ENCODE results near the gene LACTBL1.
"Not testable (repeated sequence)": the region's sequence is repeated elsewhere in the genome, so short reads cannot be mapped to it uniquely, and the experiment has no call there.

Gene LACTBL1

DNA sequence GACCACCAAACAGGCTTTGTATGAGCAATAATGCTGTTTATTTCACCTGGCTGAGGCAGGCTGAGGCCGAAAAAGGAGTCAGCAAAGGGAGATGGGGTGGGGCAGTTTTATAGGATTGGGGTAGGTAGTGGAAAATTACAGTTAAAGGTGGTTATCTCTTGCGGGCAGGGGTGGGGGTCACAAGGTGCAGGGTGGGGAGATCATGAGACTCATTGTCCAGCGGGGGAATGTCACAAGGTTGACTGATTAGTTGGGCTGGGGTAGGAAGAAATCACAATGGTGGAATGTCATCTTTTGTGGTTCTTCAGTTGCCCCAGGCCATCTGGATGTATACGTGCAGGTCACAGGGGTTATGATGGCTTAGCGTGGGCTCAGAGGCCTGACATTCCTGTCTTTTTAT lies 24.9 kb upstream of the LACTBL1 start:
- not testable (repeated sequence) for H3K9me3 Mint-ChIP-seq; H3K4me1 Mint-ChIP-seq; H3K27ac Mint-ChIP-seq; DNase-seq; ATAC-seq (replicated peaks); H3K4me3 Mint-ChIP-seq; H3K27me3 Mint-ChIP-seq; H3K36me3 Mint-ChIP-seq

DNA sequence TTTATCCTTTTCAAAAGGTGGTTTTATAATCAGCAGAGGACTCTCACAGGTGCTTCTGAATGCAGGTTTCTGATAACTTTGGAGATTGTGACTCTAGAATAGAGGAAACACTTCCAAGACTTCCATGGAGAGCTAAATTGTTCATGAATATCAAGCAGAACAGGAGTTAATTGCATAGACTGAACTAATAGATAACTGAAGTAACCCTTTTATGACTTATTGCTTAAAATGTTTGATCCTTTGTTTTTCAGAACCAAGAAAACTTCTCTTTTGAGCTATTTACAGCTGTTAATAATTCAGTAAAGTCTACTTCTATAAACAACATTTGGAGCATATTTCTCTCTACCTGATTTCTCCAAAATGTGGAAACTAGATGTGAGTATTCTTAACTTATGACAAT lies 23.1 kb upstream of the LACTBL1 start:
- ATAC-seq (replicated peaks), result no peak
- no peaks in the 10 kb centered on the region for H3K4me1 Mint-ChIP-seq
- peaks cover 2 to 4% of the 10 kb centered on the region in 2 donors for H3K9me3 Mint-ChIP-seq

DNA sequence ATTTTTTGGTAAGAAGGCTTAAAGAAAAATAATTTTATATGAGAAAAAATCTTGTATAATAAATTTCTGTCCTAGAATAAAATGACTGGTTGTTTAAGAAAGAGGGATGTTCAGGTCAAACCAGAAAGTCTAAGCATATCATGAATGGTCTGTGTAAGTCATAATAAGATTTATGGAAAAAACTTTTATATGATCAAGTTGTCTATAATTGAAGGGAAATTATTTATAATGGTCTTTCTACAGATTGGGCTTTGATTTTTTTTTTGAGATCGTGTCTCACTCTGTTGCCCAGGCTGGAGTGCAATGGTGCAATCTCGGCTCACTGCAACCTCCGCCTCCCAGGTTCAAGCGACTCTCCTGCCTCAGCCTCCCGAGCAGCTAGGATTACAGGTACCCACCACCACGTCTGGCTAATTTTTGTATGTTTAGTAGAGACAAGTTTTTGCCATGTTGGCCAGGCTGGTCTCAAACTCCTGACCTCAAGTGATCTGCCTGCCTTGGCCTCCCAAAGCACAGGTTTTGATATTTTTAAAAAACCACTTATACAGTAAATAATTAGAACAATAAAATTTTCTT lies 20.6 kb upstream of the LACTBL1 start:
- not testable (repeated sequence) for H3K4me1 Mint-ChIP-seq; H3K27ac Mint-ChIP-seq; H3K36me3 Mint-ChIP-seq; ATAC-seq (replicated peaks); H3K4me3 Mint-ChIP-seq; DNase-seq; H3K9me3 Mint-ChIP-seq
- peaks cover 8 to 10% of the 10 kb centered on the region in 2 donors for H3K27me3 Mint-ChIP-seq

More for the DNA sequence above, 23.1 kb upstream of the LACTBL1 start:
- H3K27ac Mint-ChIP-seq, result no peak overlapping the region
- no peaks in the 10 kb centered on the region for H3K27me3 Mint-ChIP-seq
- no peak overlapping the region for H3K4me3 Mint-ChIP-seq
- peaks cover 0 to 2% of the 10 kb centered on the region in 2 donors for H3K36me3 Mint-ChIP-seq
- no peak for DNase-seq

DNA sequence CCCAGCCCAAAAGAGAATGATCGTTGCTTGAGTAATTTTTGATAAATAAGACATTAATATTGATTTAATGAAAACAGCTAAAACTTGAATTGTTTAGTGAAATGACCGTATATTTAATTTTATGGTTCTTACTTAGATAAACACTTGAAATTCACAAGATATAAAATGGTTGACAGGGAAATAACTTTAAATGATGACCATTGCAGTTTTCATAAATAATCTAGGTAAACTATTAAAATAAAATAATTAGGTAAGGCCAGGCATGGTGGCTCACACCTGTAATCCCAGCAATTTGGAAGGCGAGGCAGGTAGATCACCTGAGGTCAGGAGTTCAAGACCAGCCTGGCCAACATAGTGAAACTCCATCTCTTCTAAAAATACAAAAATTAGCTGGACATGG lies 19.7 kb upstream of the LACTBL1 start:
- not testable (repeated sequence) for H3K4me3 Mint-ChIP-seq; H3K36me3 Mint-ChIP-seq; DNase-seq; H3K4me1 Mint-ChIP-seq; H3K9me3 Mint-ChIP-seq; H3K27ac Mint-ChIP-seq; ATAC-seq (replicated peaks)
- H3K27me3 Mint-ChIP-seq, result peaks cover 8 to 10% of the 10 kb centered on the region in 2 donors

DNA sequence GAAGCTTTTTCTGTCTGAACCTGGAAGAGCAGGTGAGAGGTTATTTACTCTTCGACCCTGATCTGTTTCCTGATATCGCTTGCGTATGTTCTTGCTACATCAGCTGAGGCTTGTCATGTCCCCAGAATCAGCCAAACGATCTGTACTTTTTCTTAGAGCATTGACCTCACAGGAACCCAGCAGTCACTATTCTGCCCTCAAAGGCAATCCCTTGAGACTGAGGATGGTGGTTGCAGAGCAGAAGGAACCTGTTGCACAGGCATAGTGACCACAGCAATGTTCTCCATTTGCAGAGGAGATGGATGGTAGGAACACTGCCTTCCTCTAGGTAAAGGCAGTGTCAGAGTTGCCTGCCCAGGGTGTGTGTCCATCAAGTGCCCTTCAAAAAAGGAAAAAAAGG lies 11.3 kb upstream of the LACTBL1 start:
- Mint-ChIP-seq H3K4me1 (peaks cover 0 to 2% of the 10 kb centered on the region in 2 donors), H3K36me3 (no peaks in the 10 kb centered on the region), H3K9me3 (no peaks in the 10 kb centered on the region), H3K4me3 (no peak overlapping the region), H3K27ac (no peak overlapping the region), H3K27me3 (peaks cover 6 to 17% of the 10 kb centered on the region in 2 donors)
- no peak for DNase-seq
- no peak for ATAC-seq (replicated peaks)

DNA sequence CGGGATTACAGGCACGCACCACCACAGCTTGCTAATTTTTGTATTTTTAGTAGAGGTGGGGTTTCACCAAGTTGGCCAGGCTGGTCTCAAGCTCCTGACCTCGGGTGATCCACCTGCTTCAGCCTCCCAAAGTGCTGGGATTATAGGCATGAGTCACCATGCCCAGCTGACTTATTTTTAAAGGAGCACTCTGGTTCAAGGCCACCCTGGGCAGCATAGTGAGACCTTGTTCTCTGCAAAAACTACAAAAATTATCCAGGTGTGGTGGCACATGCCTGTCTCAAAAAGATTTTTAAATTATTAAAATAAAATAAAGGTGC lies 7.8 kb upstream of the LACTBL1 start:
- H3K4me1 Mint-ChIP-seq; DNase-seq; H3K27ac Mint-ChIP-seq; H3K36me3 Mint-ChIP-seq; H3K9me3 Mint-ChIP-seq; ATAC-seq (replicated peaks); H3K4me3 Mint-ChIP-seq: not testable (repeated sequence)
- peaks cover 19 to 32% of the 10 kb centered on the region in 2 donors for H3K27me3 Mint-ChIP-seq

DNA sequence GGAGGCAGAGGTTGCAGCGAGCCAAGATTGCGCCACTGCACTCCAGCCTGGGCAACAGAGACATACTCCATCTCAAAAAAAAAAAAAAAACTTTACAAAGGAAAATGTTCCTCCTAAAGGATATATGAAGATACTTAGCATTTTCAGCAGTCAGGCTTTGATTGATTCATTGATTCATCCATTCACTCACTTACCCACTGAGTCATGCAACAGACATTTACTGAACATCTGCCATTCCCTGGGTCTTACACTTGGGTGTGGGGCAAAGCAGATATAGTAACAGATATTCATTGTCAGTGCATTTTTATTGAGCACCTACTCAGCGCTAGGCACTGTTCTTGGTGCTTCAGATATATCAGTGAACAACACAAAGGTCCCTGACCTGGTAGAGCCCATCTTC lies 5.6 kb upstream of the LACTBL1 start:
- ATAC-seq (replicated peaks) (no peak), DNase-seq (no peak)
- Mint-ChIP-seq H3K27ac (no peak overlapping the region), H3K4me1 (peaks cover 0 to 6% of the 10 kb centered on the region in 2 donors), H3K4me3 (no peak overlapping the region), H3K36me3 (no peaks in the 10 kb centered on the region), H3K9me3 (no peaks in the 10 kb centered on the region), H3K27me3 (peaks cover 14 to 45% of the 10 kb centered on the region in 2 donors)

DNA sequence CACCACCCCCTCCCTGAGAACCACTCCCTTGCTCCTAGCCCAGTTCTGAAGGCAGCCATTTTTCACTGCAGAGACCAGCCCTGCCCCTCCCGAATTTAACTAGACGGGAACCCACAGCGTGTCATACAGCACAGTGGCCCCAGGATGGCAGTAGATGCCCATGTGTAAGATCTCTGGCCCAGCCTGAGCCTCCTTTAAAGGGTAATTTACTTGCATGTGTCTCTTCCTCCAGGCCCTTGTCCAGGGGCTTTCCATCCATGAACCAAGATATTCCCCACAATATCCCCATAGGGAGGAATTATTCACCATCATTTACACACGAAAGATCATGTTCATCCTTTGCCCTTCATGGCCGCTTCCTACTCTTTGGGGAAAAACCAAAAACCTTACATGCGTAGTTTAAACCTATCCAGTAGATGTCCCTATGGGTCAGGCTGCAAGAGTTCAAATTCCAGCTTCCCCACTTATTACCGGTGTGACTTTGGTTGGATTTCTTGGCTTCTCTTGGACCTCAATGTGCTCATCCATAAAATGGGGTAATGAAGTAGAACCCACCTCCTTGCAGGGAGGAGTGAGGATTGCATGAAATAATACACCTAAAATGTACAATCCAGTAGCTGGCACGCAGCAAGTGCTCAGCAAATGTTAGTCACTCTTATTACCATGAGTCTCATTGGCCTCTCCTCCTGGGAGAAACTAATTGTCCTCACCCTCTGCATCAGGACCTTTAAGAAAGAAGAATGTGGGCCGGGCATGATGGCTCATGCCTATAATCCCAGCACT lies 4.0 kb upstream of the LACTBL1 start:
- peak; percentile 98 to 99 for ATAC-seq (replicated peaks)
- no peak overlapping the region for H3K27ac Mint-ChIP-seq
- DNase-seq, result peak; percentile 57
- no peaks in the 10 kb centered on the region for H3K9me3 Mint-ChIP-seq
- peaks cover 20 to 59% of the 10 kb centered on the region in 2 donors for H3K27me3 Mint-ChIP-seq
- no peaks in the 10 kb centered on the region for H3K36me3 Mint-ChIP-seq
- H3K4me3 Mint-ChIP-seq, result no peak overlapping the region
- peaks cover 0 to 6% of the 10 kb centered on the region in 2 donors for H3K4me1 Mint-ChIP-seq

DNA sequence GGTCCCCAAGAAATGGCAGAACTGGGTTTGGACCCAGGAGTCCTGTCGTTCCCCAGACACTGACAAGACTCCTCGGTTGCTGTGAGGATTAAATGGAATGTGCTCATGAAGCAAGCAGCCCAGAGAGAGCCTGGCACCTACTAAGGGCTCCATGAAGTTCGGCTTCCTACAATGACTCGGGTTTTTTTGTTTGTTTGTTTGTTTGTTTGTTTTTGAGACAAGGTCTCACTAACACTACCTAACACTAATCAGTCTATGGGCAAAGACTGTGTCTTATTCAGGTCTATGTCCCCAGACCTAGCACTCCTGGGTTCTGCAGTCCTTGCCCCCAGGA lies 3.4 kb upstream of the LACTBL1 start:
- H3K27ac Mint-ChIP-seq, result no peak overlapping the region
- ATAC-seq (replicated peaks), result no peak
- H3K36me3 Mint-ChIP-seq, result no peaks in the 10 kb centered on the region
- H3K27me3 Mint-ChIP-seq, result peaks cover 25 to 59% of the 10 kb centered on the region in 2 donors
- H3K4me3 Mint-ChIP-seq, result no peak overlapping the region
- no peak for DNase-seq
- peaks cover 0 to 6% of the 10 kb centered on the region in 2 donors for H3K4me1 Mint-ChIP-seq
- no peaks in the 10 kb centered on the region for H3K9me3 Mint-ChIP-seq

DNA sequence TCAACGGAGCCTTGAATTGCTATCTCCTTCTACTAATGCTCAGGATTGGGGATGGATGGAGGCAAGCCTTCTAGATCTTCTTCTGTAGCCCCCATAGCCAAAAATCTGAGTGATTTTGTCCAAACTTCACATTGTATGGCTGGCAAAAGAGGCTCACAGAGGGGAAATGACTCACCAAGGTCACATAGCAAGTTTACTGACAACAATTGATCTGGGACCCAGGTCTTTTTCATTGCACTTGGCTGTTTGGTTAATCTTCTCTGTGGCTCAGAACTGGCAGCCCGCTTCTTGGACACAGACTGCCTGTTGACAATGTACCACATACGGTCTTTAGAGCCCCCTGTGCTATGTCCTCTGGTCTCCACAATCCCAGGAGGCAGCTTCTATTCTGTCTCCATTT lies 3.0 kb upstream of the LACTBL1 start:
- ATAC-seq (replicated peaks), result no peak
- no peak for DNase-seq
- H3K36me3 Mint-ChIP-seq, result no peaks in the 10 kb centered on the region
- no peak overlapping the region for H3K4me3 Mint-ChIP-seq
- peaks cover 25 to 61% of the 10 kb centered on the region in 2 donors for H3K27me3 Mint-ChIP-seq
- H3K9me3 Mint-ChIP-seq, result no peaks in the 10 kb centered on the region
- H3K4me1 Mint-ChIP-seq, result peaks cover 0 to 6% of the 10 kb centered on the region in 2 donors
- no peak overlapping the region for H3K27ac Mint-ChIP-seq

DNA sequence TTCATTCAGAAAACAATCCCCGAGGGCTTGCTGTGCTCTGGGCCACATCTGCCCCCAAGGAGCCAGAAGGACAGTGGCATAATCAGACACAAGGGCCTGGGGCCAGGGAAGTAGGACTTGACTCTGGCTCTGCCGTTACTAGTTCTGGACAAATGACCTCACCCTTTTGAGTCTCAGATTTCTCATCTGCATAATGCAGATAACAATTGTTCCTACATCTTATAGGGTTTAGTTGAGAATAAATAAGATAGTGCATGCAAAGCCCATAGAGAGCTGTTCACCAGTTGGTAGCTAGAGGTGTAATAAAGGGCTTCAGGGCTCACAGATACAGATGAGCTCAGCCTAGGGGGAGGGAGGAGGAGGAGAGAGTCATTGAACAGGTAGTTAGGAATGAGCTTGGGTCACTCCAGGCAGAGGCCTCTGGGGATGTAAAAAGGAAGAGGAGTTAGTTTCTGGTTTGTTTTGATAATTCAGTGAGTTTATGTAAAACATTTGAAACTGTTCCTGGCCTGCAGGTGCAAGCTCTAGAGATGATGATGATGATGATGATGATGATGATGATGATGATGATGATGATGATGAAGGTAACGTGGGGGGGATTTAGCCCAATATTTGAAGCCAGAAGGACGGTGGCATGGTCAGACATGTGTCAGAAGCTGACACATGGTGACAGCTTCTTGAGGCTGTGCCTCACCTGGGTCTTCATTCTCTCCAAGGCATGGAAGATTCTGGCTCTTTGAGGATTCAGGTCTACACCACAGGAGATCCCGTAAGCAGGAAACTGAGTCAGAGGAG lies 858 bp downstream of the LACTBL1 start:
- ATAC-seq (replicated peaks), result no peak
- H3K9me3 Mint-ChIP-seq, result peaks cover under 1% of the 10 kb centered on the region in 2 donors
- no peak overlapping the region for H3K27ac Mint-ChIP-seq
- H3K36me3 Mint-ChIP-seq, result peaks cover under 1 to 1% of the 10 kb centered on the region in 2 donors
- peaks cover 0 to 6% of the 10 kb centered on the region in 2 donors for H3K4me1 Mint-ChIP-seq
- no peak for DNase-seq
- H3K4me3 Mint-ChIP-seq, result no peak overlapping the region
- peaks cover 41 to 81% of the 10 kb centered on the region in 2 donors for H3K27me3 Mint-ChIP-seq

DNA sequence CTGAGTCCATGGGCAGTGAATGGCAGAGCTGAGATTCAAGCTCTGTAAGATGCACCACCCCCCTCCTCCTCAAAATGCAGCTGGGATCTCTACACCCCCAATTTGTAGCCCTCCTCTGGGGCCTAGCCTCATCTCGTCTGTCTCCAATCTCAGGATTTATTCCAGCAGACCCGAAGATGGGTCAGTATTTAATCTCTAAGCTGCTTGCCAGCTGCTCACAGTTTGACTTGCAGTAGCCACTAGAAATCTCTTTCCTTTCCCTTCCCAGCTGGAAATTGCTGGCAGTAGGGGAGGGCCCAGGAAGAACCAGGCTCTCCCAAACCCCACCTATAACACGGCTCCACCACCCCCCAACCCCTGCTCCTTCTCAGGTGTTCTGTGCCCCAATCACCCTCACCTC lies 1.5 kb downstream of the LACTBL1 start:
- Mint-ChIP-seq H3K36me3 (peaks cover 7% of the 10 kb centered on the region in 2 donors), H3K9me3 (peaks cover 7% of the 10 kb centered on the region in 2 donors), H3K27ac (no peak overlapping the region), H3K4me3 (no peak overlapping the region), H3K4me1 (no peaks in the 10 kb centered on the region), H3K27me3 (peaks cover 41 to 81% of the 10 kb centered on the region in 2 donors)
- DNase-seq (no peak), ATAC-seq (replicated peaks) (no peak)

DNA sequence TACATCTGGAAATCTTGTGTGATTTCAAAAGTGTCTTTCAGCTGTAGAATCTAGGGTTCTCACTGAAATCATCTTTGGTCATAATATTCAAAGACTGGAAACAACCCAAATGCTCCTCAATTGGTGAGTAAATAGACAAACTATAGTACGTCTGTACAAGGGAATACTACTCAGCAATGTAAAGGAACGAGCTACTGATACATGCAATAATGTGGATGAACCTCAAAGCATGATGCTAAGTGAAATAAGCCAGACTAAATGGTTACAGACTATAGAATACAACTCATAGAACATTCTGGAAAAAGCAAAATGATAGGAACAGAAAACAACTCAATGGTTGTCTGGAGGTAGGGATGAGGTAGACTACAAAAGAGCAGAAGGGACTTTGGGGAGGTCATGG lies 2.6 kb downstream of the LACTBL1 start:
- peaks cover 7% of the 10 kb centered on the region in 2 donors for H3K36me3 Mint-ChIP-seq
- DNase-seq, result no peak
- H3K27me3 Mint-ChIP-seq, result peaks cover 43 to 75% of the 10 kb centered on the region in 2 donors
- H3K27ac Mint-ChIP-seq, result no peak overlapping the region
- no peak for ATAC-seq (replicated peaks)
- H3K4me1 Mint-ChIP-seq, result no peaks in the 10 kb centered on the region
- no peak overlapping the region for H3K4me3 Mint-ChIP-seq
- peaks cover 8 to 9% of the 10 kb centered on the region in 2 donors for H3K9me3 Mint-ChIP-seq

DNA sequence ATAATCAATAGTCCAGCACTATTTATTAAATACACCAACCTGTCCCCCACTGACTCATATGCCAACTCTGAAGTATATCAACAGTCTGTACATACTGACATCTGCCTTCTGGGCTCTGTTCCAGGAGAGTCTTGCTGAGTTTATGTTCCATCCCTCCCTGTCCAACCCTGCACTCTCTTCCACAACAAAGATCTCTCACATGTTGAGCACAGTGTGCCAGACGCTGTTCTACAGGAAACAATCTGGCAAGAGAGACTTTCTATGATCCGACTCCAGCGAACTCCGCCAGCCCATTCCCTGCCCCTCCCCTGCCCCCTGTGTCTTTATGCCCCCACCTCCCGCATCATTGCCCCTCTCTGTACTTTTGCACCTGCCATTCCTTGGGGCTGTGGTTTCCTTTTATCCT lies 3.4 kb downstream of the LACTBL1 start:
- Mint-ChIP-seq H3K4me1 (no peaks in the 10 kb centered on the region), H3K27ac (no peak overlapping the region), H3K9me3 (peaks cover 8 to 9% of the 10 kb centered on the region in 2 donors), H3K36me3 (peaks cover 7% of the 10 kb centered on the region in 2 donors), H3K27me3 (peaks cover 45 to 74% of the 10 kb centered on the region in 2 donors), H3K4me3 (no peak overlapping the region)
- ATAC-seq (replicated peaks) (no peak), DNase-seq (no peak)

DNA sequence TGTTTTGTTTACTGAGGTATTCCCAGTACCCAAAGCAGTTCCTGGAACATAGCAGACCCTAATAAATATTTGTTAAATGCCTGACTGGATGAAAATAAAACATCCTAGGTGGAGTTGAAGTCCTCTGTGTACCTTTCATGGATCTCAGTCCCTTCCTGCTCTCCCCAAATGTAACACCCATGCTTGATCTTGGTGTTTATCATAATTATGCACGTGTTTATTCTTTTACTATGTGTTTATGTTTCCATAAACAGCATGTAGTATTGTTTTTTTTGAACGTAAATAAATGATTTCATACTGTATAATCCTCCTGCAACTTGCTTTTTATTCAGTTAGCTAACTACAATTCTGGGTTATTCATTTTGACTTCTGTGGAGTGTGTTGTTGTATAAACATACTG lies 4.8 kb downstream of the LACTBL1 start:
- DNase-seq (no peak), ATAC-seq (replicated peaks) (no peak)
- Mint-ChIP-seq H3K9me3 (peaks cover 8 to 9% of the 10 kb centered on the region in 2 donors), H3K36me3 (peaks cover 7% of the 10 kb centered on the region in 2 donors), H3K4me1 (no peaks in the 10 kb centered on the region), H3K27ac (no peak overlapping the region), H3K4me3 (no peak overlapping the region), H3K27me3 (peaks cover 45 to 67% of the 10 kb centered on the region in 2 donors)
